HCT116 (cell line): ENCODE data around the gene ATG10.

Experiments used
- CTCF ChIP-seq, 3 experiments: fragments of 200-600 bp in 1 of 3; sonication (generic) in 1 of 3; IDR thresholded peaks in 2 of 3; conservative IDR thresholded peaks in 1 of 3; 2 replicates each; pipeline ENCODE4 v1.5.1; 2012 to 2017; ENCODE audit warnings: low read depth in 2 of 3, low read length in 2 of 3, antibody characterized with exemption in 1 of 3, borderline replicate concordance in 1 of 3, control low read depth in 1 of 3, mild to moderate bottlenecking in 1 of 3, mixed read lengths in 1 of 3, mixed run types in 1 of 3, moderate library complexity in 1 of 3; ENCODE audit not compliant: insufficient read depth in 1 of 3
- EZH2 ChIP-seq: fragments of 200-600 bp; sonication (generic); IDR thresholded peaks from 2 replicates; pipeline ENCODE4 v1.6.1; 2017; ENCODE audit warnings: antibody characterized with exemption, mixed run types
- SRF ChIP-seq: IDR thresholded peaks from 2 replicates; pipeline ENCODE4 v1.6.1; 2012; ENCODE audit warnings: low read depth

GRCh38 chr5:82176115-82176814 is 204.4 kb downstream of the ATG10 start:
- TF ChIP-seq EZH2 (no peak), SRF (no peak), CTCF (IDR thresholded peaks at IDR 0.05 in 2 of 3, conservative IDR thresholded peaks at IDR 0.05 in 1 of 3; ENCODE audit: borderline replicate concordance in 1 of 3, insufficient read depth in 1 of 3, low read depth in 2 of 3, low read length in 2 of 3) (no peak)
